HG02623 (cell line): ENCODE data around the gene CDRT4.

Experiments used
- ATAC-seq: cut with Tn5 transposase; IDR thresholded peaks from one replicate; pipeline ENCODE4 v1.9.1; 2021; ENCODE audit warnings: moderate library complexity; ENCODE audit not compliant: unreplicated experiment

Gene CDRT4

GRCh38 chr17:15492791-15493692, 25.6 kb upstream of the CDRT4 start:
- no peak for ATAC-seq

DNA sequence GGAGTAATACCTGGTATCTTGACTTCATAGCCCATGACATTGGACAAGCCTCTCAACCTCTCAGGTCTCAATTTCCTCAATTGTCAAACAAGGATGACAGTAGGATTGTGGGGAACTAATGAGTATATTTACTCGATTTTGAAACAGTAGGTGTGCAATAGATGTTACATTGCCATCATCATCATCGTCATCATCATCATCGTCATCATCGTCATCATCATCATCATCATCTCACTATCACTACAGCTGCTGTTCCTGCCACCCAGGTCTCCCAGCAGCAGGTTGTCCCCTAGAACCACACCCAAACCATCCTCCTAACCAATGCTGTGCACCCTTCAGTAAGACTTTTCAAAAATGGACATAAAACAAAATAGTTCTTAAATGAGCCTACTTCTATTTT, 24.8 kb upstream of the CDRT4 start:
- no peak for ATAC-seq

DNA sequence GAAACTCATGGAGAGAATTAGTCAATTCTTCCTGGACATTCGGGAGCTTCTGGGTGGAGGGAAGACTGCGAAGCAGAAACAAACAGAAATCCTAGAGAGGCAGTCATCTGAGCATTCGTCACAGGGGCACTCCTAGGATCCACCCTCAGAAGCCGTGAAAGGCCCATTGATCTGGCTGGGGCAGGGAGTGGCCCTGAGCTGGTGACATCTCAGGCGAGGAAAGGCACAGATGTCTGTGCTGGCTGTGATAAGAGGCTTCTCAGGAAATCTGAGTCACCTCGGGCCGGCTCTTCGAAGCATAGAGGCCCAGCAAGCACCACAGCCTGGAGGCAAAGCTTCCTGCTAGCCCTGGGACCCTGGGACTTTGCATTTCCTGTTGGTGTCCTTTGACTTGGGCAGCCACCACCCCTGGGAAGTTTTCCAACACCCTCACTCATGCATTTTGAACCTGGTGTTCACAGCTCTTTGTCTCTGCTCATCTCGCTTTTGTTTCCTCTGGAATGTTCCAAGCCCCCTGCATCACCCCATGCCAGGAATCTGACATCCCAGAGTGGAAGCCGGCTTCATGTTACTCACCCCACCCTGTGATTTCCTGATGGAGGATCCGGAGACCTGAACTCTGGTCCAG, 23.3 kb upstream of the CDRT4 start:
- no peak for ATAC-seq

GRCh38 chr17:15488557-15488956, 21.1 kb upstream of the CDRT4 start:
- ATAC-seq = no peak

DNA sequence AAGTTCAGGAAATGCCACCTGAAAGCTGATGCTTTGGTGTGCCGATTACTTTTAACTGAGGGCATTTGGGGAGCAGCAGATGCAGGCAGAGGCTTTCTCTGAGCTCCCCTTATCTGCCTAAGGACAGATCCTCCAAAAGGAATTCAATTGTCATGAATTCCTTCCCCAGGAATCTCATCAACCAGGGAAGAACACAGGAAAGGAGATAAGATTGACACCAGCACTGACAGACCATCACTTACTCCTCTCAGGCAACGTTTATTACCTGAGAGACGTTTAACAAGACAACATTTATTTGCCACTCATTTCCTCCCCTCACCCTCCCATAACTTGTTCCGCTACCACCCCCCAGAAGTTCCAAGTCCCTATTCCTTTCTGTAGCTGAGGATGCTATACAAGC, 17.6 kb upstream of the CDRT4 start:
- ATAC-seq = no peak

GRCh38 chr17:15483431-15483830, 16.0 kb upstream of the CDRT4 start:
- no peak for ATAC-seq

DNA sequence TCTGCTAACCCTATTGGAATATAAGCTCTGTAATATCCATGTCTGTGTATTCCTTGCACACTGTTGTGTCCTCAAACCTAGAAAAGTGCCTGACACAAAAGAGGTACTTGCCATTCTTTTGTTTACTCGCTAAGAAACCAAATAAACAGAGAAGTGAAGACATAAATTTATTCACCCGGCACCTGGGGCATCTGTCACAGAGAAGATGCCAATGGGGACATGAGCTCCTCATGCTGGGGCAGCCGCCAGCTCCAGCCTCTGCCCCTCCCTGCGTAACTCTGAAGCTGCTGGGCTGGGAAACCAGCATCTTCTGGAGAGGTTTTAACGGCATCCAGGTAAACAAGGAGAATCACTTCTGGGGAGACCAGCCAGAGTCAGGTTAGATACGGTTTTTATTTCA, 15.1 kb upstream of the CDRT4 start:
- ATAC-seq = no peak

- no peak for ATAC-seq
These were observed 14.1 kb upstream of the CDRT4 start for GRCh38 chr17:15481481-15481880.

GRCh38 chr17:15480204-15480603, 12.8 kb upstream of the CDRT4 start:
- ATAC-seq = no peak

DNA sequence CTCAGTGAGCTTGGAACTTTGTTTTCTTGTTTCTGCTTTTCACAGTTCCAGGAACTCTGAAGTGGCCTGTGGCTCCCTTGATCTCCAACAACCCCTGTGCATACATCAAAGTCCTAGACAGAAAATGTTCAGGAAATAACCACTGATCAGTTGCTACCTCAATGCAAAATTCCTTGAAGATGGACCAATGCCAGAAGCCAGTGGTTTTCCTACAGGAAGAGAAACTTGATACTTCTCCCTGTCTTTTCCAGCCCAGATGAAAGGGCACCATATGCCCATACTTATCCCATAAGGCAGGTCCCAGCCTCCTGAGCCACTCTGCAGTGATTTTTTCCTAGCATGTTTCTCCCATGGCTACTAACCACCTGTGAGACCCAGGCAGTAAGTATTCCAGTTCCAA, 12.3 kb upstream of the CDRT4 start:
- no peak for ATAC-seq

DNA sequence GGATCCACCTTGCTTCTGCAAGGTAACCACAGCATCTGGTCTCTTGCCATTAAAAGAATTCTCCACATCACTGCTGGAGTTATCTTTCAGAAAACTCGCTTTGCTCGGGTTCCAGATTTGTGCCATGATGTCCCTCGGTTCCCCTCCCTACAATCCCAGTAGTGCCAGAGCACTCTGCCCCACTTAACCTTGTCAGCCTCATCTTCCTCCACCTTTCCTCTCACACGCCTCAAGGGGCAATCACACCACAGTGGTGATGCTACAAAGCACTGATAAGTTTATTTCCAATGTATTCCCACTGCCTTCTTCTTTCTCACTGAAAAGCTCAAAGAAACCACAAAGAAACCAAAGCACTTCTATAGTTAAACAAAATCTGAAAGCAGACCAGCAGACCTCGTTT, 11.4 kb upstream of the CDRT4 start:
- ATAC-seq = no peak

DNA sequence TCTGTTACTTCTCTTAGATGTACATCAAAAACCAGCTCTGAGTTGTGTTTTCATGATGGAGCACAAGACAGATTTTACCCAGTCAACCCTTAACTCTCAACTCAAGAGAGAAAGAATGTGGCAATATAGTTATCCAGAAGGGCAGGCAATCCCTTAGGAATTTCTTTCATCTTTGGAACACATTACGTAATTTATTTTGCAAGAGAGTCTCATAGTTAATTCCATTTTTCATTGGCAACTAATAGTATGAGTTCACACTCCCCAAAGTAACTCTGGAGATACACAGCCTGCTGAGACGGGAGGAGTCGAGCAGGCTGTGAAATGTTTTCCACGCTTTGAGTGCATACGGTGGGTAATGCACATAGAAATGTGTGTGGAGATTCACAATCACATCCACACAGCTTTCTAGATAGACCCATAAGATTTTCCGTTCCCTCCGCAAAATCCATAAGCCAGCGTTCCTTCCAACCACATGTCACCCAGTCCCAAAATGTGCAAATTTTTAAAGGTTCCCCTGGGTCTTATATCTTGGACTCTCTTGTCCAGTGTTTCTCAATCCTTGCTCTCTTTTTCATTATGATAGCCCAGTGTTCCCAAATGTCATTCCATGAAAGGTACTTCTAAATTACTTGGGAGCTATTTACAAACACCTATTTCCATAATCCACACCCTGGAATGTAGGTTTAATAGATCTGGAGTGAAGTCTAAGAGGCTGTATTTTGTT, 8.4 kb upstream of the CDRT4 start:
- no peak for ATAC-seq

- no peak for ATAC-seq
These were observed 5.5 kb upstream of the CDRT4 start for GRCh38 chr17:15472891-15473290.

DNA sequence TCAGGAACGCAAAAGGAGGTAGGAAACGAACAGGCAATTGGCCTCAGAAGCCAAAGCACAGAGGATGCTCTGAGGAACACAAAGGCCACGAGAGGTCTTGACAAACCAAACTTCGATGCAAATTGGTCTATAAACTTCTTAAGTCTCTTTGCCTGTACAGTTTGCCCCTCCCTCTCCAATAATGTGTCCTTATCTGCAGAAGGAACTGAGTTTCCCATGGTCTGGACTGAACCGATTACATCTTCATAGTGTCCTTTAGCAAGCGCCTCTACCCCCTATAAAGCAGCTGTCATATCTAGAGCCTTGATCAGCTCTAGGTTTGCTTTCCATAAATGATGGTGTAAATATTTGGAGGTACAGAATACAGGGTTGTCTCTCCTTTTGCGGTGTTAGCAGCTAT, 3.1 kb upstream of the CDRT4 start:
- no peak for ATAC-seq

DNA sequence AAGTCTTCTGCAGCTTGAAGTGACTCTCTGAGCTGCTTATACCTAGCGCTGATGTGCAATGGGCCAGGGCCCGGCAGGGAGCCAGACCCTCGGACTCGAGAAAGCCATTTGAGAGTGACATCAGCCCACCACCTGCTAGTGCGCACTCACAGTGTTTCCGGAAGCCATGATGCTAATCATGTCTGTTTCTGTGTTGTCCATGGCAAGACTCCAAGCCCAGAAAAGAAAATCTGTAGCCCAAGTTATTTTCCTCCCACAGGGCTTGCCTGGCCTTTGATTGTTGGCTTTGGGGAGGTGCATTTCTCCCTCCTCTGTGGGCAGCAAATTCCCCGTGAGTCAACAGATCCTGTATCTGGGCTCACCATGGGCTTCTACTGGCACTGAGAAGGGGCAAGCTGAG, 1.8 kb upstream of the CDRT4 start:
- no peak for ATAC-seq

DNA sequence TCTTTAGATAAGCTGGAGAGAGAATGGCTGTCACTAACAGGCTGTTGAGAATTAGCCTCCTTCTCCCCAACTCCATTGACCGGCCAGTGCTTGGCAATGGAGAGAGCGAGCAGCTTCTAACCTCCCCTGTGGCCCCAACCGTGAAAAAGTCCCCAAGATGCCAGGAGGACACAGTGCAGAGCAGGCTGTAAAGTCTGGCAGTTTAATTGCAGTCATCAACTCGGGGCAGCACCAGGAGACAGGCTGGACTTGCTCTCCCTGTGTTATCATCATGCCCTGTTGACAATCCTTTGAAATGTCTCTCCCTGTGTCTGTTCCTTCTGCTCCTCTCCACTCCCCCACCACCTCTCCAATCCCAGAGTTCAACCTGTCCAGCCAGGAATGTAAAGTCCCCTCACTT, 705 bp upstream of the CDRT4 start:
- ATAC-seq = no peak

GRCh38 chr17:15466131-15466530, 1.3 kb downstream of the CDRT4 start:
- no peak for ATAC-seq

DNA sequence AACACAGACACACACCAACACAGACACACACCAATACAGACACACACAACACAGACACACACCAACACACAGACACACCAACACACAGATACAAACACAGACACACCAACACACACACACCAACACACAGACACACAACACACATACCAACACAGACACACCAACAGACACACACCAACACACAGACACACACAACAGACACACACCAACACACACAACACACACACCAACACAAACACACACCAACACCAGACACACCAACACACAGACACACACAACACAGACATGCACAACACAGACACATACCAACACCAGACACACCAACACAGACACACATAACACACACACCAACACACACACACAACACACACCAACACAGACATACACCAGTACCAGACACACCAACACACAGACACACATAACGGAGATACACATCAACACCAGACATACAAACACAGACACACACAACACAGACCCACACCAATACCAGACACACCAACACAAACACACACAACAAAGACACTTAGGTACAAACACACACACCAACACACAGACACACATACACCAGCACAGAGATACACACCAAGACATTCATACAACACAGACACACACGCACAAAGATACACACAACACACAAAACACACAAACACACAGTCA, 2.2 kb downstream of the CDRT4 start:
- no peak for ATAC-seq

DNA sequence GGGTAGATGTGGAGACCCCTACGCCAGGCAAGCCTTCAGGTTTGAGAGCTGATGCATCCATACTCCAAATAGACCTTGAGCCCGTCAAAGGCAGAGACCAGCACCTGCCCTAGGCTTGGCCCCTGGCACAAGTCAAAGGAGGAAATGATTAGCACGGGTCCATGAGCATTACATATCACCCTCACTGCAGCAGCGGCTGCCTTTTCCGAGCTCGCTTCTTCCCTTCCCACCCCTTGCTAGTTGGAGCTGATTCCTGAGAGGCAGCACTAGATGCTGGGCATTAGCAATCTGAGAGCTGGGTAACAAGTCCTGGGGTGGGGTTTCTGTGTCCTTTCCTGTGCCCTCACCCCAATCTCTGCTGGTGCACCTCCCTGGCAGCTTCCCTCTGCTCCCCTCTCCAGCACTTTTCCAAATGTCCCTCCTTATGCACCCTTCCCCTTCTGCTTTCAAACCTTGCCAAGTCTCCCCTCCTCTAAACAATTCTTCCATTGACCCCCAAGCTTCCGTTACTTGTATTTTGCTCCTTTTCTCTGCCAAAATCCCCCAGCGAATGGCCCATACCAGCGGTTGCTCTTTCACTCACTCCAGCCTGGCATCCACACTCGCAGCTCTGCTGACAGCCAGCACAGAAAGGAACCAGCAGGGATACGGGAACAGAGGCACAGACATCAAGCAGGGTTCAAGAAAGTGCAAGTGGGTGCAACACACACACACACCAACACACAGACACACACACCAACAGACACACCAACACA, 3.0 kb downstream of the CDRT4 start:
- ATAC-seq = no peak

DNA sequence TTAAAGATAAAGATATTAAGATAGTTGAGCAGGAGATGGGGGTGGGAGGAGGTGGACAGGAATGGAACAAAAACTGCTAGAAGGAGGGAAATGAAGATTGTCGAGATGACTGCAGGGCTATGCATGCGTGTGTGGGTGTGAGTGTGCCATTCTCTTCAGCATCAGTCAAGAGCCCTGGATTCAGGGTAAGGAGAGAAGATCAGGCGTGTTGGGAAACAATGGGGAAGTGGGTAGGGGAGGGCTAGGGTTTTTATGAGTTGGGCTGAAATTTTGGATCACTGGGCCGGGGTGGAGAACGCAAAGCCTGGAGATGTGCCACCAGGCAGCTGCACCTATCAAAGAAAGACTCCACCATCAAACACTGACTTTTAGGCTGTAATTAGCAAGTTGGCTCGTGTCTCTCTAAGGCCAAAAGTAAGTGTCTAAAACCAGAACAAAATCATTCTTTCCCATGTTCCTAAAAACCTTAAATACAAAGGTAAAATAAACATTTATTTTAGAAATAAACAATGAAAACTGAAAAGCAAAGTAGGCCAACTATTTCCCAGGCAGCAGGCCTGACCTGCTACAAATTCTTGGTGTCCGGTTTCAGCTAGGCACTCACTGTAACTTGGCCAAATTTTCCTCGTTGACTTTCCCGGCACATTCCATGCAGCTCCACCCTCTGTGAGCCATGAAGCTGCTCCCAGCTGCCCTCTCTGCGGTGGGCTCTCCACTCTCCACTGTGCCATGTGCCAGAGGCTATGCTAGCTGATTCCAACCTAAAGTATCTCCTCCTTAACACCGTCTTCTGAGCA, 4.2 kb downstream of the CDRT4 start:
- no peak for ATAC-seq
